WTC11 (cell line): ENCODE measurements around the gene ATPAF1. TPM values are rescaled to one million over a fixed set of nuclear protein-coding genes. Genes with fewer than 3 reads are reported as not detected.

Source experiments
- ATAC-seq: fragments of 200-7000 bp; cut with Tn5 transposase; 2 replicates; pipeline ENCODE4 v1.10.0; 2021; ENCODE audit warnings: mild to moderate bottlenecking, moderate library complexity
- CTCF ChIA-PET: fragments of 300-600 bp; sonication (Branson Sonifier 250); formaldehyde crosslinking; loops from one replicate; lab custom pipeline; 2021; ENCODE audit warnings: antibody characterized with exemption; lab: Charles Lee
- POLR2A ChIA-PET: fragments of 350-600 bp; sonication (Branson Sonifier 250); formaldehyde crosslinking; loops from one replicate; lab custom pipeline; 2021; ENCODE audit warnings: antibody characterized with exemption; lab: Charles Lee
- DNase-seq: peaks from one replicate; pipeline ENCODE4 v3.0.0; 2021; ENCODE audit warnings: low spot score
- H3K27ac Mint-ChIP-seq: 2 replicates; pipeline ENCODE4 v1.8.0; 2021; ENCODE audit warnings: mixed read lengths
- H3K27me3 Mint-ChIP-seq: 2 replicates; pipeline ENCODE4 v1.8.0; 2021; ENCODE audit warnings: low read depth, mild to moderate bottlenecking, moderate library complexity, mixed read lengths
- H3K36me3 Mint-ChIP-seq: 2 replicates; pipeline ENCODE4 v1.8.0; 2021; ENCODE audit warnings: mixed read lengths
- H3K4me1 Mint-ChIP-seq: 2 replicates; pipeline ENCODE4 v1.8.0; 2022; ENCODE audit warnings: mixed read lengths
- H3K4me3 Mint-ChIP-seq: 2 replicates; pipeline ENCODE4 v1.8.0; 2021; ENCODE audit warnings: mild to moderate bottlenecking, moderate library complexity, mixed read lengths
- H3K9me3 Mint-ChIP-seq: 2 replicates; pipeline ENCODE4 v1.8.0; 2021; ENCODE audit warnings: mixed read lengths
- AFF4 ChIP-seq: sonication (generic); formaldehyde crosslinking; IDR thresholded peaks from 2 replicates; pipeline ENCODE4 v1.8.1; 2023; ENCODE audit warnings: mild to moderate bottlenecking, missing genetic modification reagents, borderline replicate concordance
- AR ChIP-seq: fragments of 250-450 bp; sonication (Bioruptor Pico); IDR thresholded peaks from 2 replicates; pipeline ENCODE4 v1.9.0; 2021; ENCODE audit warnings: mild to moderate bottlenecking
- ATF1 ChIP-seq: sonication (generic); formaldehyde crosslinking; IDR thresholded peaks from 2 replicates; pipeline ENCODE4 v1.8.1; 2023; ENCODE audit warnings: mild to moderate bottlenecking, moderate library complexity, missing genetic modification reagents
- ATF2 ChIP-seq: sonication (generic); formaldehyde crosslinking; IDR thresholded peaks from 2 replicates; pipeline ENCODE4 v1.8.1; 2022; ENCODE audit warnings: low read depth, missing genetic modification reagents, borderline replicate concordance
- ELF4 ChIP-seq: sonication (generic); formaldehyde crosslinking; IDR thresholded peaks from 2 replicates; pipeline ENCODE4 v1.8.1; 2022; ENCODE audit warnings: low read depth, mild to moderate bottlenecking, moderate library complexity, missing genetic modification reagents
- ETV6 ChIP-seq: sonication (generic); formaldehyde crosslinking; IDR thresholded peaks from 2 replicates; pipeline ENCODE4 v1.8.1; 2022; ENCODE audit warnings: mild to moderate bottlenecking, missing genetic modification reagents
- FOXJ3 ChIP-seq: sonication (generic); formaldehyde crosslinking; IDR thresholded peaks from 2 replicates; pipeline ENCODE4 v1.9.0; 2021; ENCODE audit warnings: missing genetic modification reagents, mild to moderate bottlenecking, borderline replicate concordance
- FOXP1 ChIP-seq: sonication (generic); formaldehyde crosslinking; IDR thresholded peaks from 2 replicates; pipeline ENCODE4 v1.8.0; 2022; ENCODE audit warnings: missing genetic modification reagents, mild to moderate bottlenecking, moderate library complexity, borderline replicate concordance
- FOXP4 ChIP-seq: sonication (generic); formaldehyde crosslinking; IDR thresholded peaks from 2 replicates; pipeline ENCODE4 v1.8.0; 2022; ENCODE audit warnings: mild to moderate bottlenecking, missing genetic modification reagents
- GRHL2 ChIP-seq: fragments of 250-450 bp; sonication (Bioruptor Pico); IDR thresholded peaks from 2 replicates; pipeline ENCODE4 v1.8.0; 2022; ENCODE audit warnings: mild to moderate bottlenecking, moderate library complexity; ENCODE audit not compliant: insufficient replicate concordance, severe bottlenecking
- GTF2I ChIP-seq: fragments of 250-450 bp; sonication (Bioruptor Pico); conservative IDR thresholded peaks from 2 replicates; pipeline ENCODE4 v1.4.0; 2021; ENCODE audit warnings: mild to moderate bottlenecking
- HMGXB4 ChIP-seq: sonication (generic); formaldehyde crosslinking; IDR thresholded peaks from 2 replicates; pipeline ENCODE4 v1.8.1; 2023; ENCODE audit warnings: mild to moderate bottlenecking, moderate library complexity, missing genetic modification reagents
- IRF2 ChIP-seq: sonication (generic); formaldehyde crosslinking; IDR thresholded peaks from 2 replicates; pipeline ENCODE4 v1.8.0; 2022; ENCODE audit warnings: low read depth, missing genetic modification reagents, borderline replicate concordance
- MXD4 ChIP-seq: fragments of 250-450 bp; sonication (Bioruptor Pico); IDR thresholded peaks from 2 replicates; pipeline ENCODE4 v1.8.0; 2021; ENCODE audit warnings: mild to moderate bottlenecking, moderate library complexity, borderline replicate concordance
- NR2C2 ChIP-seq: sonication (generic); formaldehyde crosslinking; IDR thresholded peaks from 2 replicates; pipeline ENCODE4 v1.8.0; 2022; ENCODE audit warnings: mild to moderate bottlenecking, missing genetic modification reagents
- PRDM15 ChIP-seq: sonication (generic); formaldehyde crosslinking; IDR thresholded peaks from 2 replicates; pipeline ENCODE4 v1.8.0; 2022; ENCODE audit warnings: missing genetic modification reagents
- USF2 ChIP-seq: sonication (generic); formaldehyde crosslinking; IDR thresholded peaks from 2 replicates; pipeline ENCODE4 v1.8.1; 2023; ENCODE audit warnings: mild to moderate bottlenecking, missing genetic modification reagents, moderate library complexity
- ZNF317 ChIP-seq: sonication (generic); formaldehyde crosslinking; IDR thresholded peaks from 2 replicates; pipeline ENCODE4 v1.8.1; 2023; ENCODE audit warnings: low read depth, mild to moderate bottlenecking, moderate library complexity, missing genetic modification reagents, borderline replicate concordance
- ZNF416 ChIP-seq: fragments of 250-450 bp; sonication (Bioruptor Pico); IDR thresholded peaks from 2 replicates; pipeline ENCODE4 v1.9.0; 2021; ENCODE audit warnings: mild to moderate bottlenecking, inconsistent platforms
- total RNA-seq: library from RNA; stranded (reverse); gene quantifications from 3 replicates; pipeline ENCODE4 v1.2.3, GENCODE V29; 2021

Gene ATPAF1
- total RNA-seq, 1 experiment from 2014 or later = 35.7 TPM

GRCh38 chr1:46650491-46650890 lies 17.7 kb downstream of the ATPAF1 start:
- POLR2A ChIA-PET = interaction anchor here (0.6 kb wide), 1 partner anchor 14 kb away, joined by 3 read pairs; no protein-coding TSS in a partner anchor
- CTCF ChIA-PET = interaction anchor here (0.9 kb wide), 1 partner anchor 75 kb away, joined by 5 read pairs; no protein-coding TSS in a partner anchor
- Mint-ChIP-seq H3K4me3 (no peak overlapping the region), H3K36me3 (peaks cover 60% of the 10 kb centered on the region), H3K27me3 (no peaks in the 10 kb centered on the region), H3K27ac (no peak overlapping the region), H3K9me3 (peaks cover 28% of the 10 kb centered on the region), H3K4me1 (no peaks in the 10 kb centered on the region)
- no peak for ATAC-seq
- DNase-seq = no peak
- TF ChIP-seq ZNF317 (CRISPR knock-in tag) (no peak), AFF4 (CRISPR knock-in tag) (no peak), FOXP1 (CRISPR knock-in tag) (no peak), ELF4 (CRISPR knock-in tag) (no peak), AR (CRISPR knock-in tag) (no peak), PRDM15 (CRISPR knock-in tag) (no peak), FOXJ3 (CRISPR knock-in tag) (no peak), ATF1 (CRISPR knock-in tag) (no peak), ATF2 (CRISPR knock-in tag) (no peak), NR2C2 (CRISPR knock-in tag) (no peak), IRF2 (CRISPR knock-in tag) (no peak), GRHL2 (no peak), FOXP4 (CRISPR knock-in tag) (no peak), ZNF416 (CRISPR knock-in tag) (no peak), GTF2I (CRISPR knock-in tag) (no peak), USF2 (CRISPR knock-in tag) (no peak), HMGXB4 (no peak), ETV6 (CRISPR knock-in tag) (no peak), MXD4 (no peak)
